Measurements from ENCODE around the gene DRGX.

DNA sequence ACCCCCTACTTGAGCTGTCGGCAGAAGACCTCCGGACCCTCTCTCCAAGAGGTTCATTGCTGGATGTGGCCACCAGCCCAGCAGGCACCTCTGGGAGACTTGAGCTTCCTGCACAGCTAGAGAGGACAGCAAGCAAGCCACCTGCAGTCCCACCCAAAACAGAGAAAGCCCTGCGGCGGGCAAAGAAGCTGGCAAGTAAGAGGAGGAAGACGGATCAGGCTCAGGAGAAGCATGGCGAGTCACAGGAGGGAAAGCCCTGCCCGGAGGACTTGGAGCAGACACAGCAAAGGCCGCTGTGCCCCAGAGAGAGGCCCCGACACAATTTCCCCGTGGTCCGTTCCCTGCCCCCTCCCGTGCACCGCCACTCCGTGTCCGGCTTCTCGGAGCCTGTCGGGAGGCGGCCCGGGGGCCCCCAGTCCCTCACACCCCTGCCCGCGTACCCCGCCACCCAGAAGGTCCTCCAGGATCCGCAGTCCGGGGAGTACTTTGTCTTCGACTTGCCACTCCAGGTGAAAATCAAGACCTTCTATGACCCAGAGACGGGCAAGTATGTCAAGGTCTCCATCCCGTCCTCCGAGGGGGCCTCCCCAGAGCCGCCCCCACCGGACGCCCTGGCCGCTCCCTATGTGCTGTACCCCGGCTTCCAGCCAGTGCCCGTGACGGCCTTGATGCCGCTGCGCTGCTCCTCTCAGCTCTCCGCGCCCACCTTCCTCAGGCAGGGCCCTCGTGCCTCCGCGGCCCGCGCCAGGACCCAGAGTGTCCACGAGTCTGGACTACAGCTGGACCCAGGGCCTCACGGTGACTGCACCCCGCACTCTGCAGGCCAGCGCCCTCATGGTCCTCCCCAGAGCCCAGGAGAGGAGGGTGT, 69.7 kb downstream of the DRGX start:
- TF ChIP-seq GATA2 (IDR thresholded peaks at IDR 0.05; ENCODE audit: low read depth, low read length) (no peak), GATA3 (IDR thresholded peaks at IDR 0.05; ENCODE audit: low read depth, low read length) (no peak)

Measured in SH-SY5Y (cell line).